ENCODE data around the gene ABTB1. TPM values are rescaled to one million over a fixed set of nuclear protein-coding genes. Genes with fewer than 3 reads are reported as not detected.

Gene ABTB1
- total RNA-seq, 1 donor from 2014 or later: 14.9 TPM

GRCh38 chr3:127630811-127631714 lies 41.7 kb upstream of the ABTB1 start:
- no peak for TF ChIP-seq CTCF (conservative IDR thresholded peaks at IDR 0.05; ENCODE audit: low read depth, low read length)
- H3K4me3 ChIP-seq (ENCODE audit: low read depth, low read length): no peak overlapping the region
- no peak for DNase-seq (ENCODE audit: low read depth)

GRCh38 chr3:127632035-127632820 lies 40.5 kb upstream of the ABTB1 start:
- no peak overlapping the region for H3K4me3 ChIP-seq (ENCODE audit: low read depth, low read length)
- DNase-seq (ENCODE audit: low read depth): no peak
- no peak for TF ChIP-seq CTCF (conservative IDR thresholded peaks at IDR 0.05; ENCODE audit: low read depth, low read length)

- no peak overlapping the region for H3K4me3 ChIP-seq (ENCODE audit: low read depth, low read length)
- DNase-seq (ENCODE audit: low read depth): no peak
- no peak for TF ChIP-seq CTCF (conservative IDR thresholded peaks at IDR 0.05; ENCODE audit: low read depth, low read length)
These were observed 38.1 kb upstream of the ABTB1 start for GRCh38 chr3:127634653-127635052.

- no peak for TF ChIP-seq CTCF (conservative IDR thresholded peaks at IDR 0.05; ENCODE audit: low read depth, low read length)
- no peak for DNase-seq (ENCODE audit: low read depth)
- H3K4me3 ChIP-seq (ENCODE audit: low read depth, low read length): no peak overlapping the region
These were observed 35.2 kb upstream of the ABTB1 start for GRCh38 chr3:127637546-127637945.

GRCh38 chr3:127637971-127638370 lies 34.8 kb upstream of the ABTB1 start:
- no peak overlapping the region for H3K4me3 ChIP-seq (ENCODE audit: low read depth, low read length)
- DNase-seq (ENCODE audit: low read depth): no peak
- TF ChIP-seq CTCF (conservative IDR thresholded peaks at IDR 0.05; ENCODE audit: low read depth, low read length): no peak

GRCh38 chr3:127639173-127640041 lies 33.3 kb upstream of the ABTB1 start:
- peak; percentile 33 for DNase-seq (ENCODE audit: low read depth)
- H3K4me3 ChIP-seq (ENCODE audit: low read depth, low read length): no peak overlapping the region
- no peak for TF ChIP-seq CTCF (conservative IDR thresholded peaks at IDR 0.05; ENCODE audit: low read depth, low read length)

All from epithelial cell of proximal tubule (primary cell).